Upper lobe of right lung (tissue), 1 donor: ENCODE results near the gene WWOX. TPM values are rescaled to one million over a fixed set of nuclear protein-coding genes. Genes with fewer than 3 reads are reported as not detected.

Experiments used
- ATAC-seq: fragments of 200-7000 bp; cut with Tn5 transposase; one replicate; pipeline ENCODE4 v1.9.1; 2020; ENCODE audit warnings: mild to moderate bottlenecking, moderate library complexity
- DNase-seq: peaks from one replicate; pipeline ENCODE4 v3.0.0-alpha.2; 2020
- H3K27ac ChIP-seq: fragments of 200-600 bp; one replicate; pipeline ENCODE4 v1.8.0; 2022
- H3K27me3 ChIP-seq: fragments of 200-600 bp; one replicate; pipeline ENCODE4 v1.8.0; 2022; ENCODE audit warnings: mild to moderate bottlenecking
- H3K36me3 ChIP-seq: fragments of 200-600 bp; one replicate; pipeline ENCODE4 v1.8.0; 2022
- H3K4me1 ChIP-seq: fragments of 200-600 bp; one replicate; pipeline ENCODE4 v1.8.0; 2022
- H3K4me3 ChIP-seq: fragments of 200-600 bp; one replicate; pipeline ENCODE4 v1.8.0; 2022; ENCODE audit warnings: mild to moderate bottlenecking
- H3K9me3 ChIP-seq: fragments of 200-600 bp; one replicate; pipeline ENCODE4 v1.8.0; 2022
- intact Hi-C: fragments of 100-400 bp; cut with DNase I; formaldehyde crosslinking; loops from one replicate; pipeline ENCODE4 v1.11.0; 2022
- total RNA-seq: library from RNA; stranded (reverse); fragmentation: NEBNext Ultra II Directional; extraction: Animal tissue kit (Norgen Biotek cat#: 25700); gene quantifications from one replicate; pipeline ENCODE4 v1.2.1, GENCODE V29; 2021
- TF ChIP-seq, protein P1 (sequence below): fragments of 200-600 bp; IDR thresholded peaks from one replicate; pipeline ENCODE4 v1.8.0; 2022; ENCODE audit warnings: antibody characterized with exemption
- donor health status: DM: no; HTN: yes; CAD: no; lungs with severe emphysema.

The WWOX gene
- total RNA-seq, 1 donor from 2014 or later: 17.0 TPM

DNA sequence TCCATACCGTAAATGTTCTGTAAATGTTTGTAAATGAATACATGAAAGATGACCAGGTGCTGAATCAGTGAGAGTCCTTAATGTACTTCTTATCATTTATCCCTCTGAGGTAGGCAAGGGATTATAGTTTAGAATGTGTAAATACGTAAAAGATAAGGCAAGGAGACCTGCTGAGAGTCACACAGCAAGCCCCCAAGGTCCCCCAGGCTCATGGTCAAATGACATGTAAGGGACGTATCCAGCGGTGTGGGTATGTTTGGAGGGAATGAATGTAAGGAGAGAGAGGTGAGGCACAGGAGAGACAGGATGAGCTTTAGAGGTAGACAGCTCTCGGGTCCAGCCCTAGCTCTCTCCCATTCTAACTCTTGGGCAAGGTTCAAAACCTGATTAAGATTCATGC lies 341.8 kb downstream of the WWOX start:
- no peaks in the 10 kb centered on the region for H3K27me3 ChIP-seq
- ATAC-seq (no peak), DNase-seq (no peak)
- no peaks in the 10 kb centered on the region for H3K36me3 ChIP-seq
- no peaks in the 10 kb centered on the region for H3K9me3 ChIP-seq
- TF ChIP-seq, protein P1, sequence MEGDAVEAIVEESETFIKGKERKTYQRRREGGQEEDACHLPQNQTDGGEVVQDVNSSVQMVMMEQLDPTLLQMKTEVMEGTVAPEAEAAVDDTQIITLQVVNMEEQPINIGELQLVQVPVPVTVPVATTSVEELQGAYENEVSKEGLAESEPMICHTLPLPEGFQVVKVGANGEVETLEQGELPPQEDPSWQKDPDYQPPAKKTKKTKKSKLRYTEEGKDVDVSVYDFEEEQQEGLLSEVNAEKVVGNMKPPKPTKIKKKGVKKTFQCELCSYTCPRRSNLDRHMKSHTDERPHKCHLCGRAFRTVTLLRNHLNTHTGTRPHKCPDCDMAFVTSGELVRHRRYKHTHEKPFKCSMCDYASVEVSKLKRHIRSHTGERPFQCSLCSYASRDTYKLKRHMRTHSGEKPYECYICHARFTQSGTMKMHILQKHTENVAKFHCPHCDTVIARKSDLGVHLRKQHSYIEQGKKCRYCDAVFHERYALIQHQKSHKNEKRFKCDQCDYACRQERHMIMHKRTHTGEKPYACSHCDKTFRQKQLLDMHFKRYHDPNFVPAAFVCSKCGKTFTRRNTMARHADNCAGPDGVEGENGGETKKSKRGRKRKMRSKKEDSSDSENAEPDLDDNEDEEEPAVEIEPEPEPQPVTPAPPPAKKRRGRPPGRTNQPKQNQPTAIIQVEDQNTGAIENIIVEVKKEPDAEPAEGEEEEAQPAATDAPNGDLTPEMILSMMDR: no peak
- no peaks in the 10 kb centered on the region for H3K4me1 ChIP-seq
- intact Hi-C loops: no loop called here
- no peak overlapping the region for H3K4me3 ChIP-seq
- H3K27ac ChIP-seq: no peak overlapping the region

DNA sequence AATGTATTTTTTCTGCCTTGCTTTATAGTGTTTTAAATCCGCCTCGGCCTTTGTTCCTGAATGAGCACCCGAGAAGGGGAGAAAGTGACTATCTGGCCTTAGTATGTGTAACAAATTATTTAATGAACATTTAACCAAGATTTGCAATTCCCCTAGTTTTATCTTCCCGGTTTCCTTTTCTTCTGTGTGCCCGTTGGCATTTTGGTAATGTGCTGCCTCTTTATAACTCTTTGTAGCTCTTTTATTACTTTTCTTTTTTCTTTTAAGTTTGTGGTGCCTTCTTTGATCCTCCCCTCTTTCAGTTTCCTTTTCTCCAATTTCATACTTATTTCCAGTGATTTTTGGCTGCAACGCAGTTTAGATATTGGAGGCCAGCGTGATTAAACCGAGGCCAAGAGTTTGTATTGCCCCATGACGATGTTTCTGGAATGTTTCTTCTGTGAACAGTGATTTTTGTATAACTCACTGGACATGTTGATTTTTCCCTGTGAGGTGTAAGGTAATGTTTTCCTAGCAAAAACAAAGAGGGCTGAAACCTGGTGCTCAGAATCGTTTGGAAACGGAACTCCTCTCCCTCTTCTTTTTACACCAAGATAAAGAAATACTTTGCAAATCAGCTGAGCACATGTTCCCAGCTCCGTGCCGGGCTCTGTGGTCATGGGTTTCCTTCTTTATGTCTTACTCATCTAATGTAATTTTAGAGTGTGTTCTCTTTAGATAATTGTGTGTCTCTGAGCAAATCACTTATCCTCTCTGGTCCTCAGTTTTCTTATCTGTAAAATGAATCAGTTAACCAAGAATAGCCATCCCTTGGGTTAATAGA lies 344.3 kb downstream of the WWOX start:
- TF ChIP-seq, protein P1: no peak
- DNase-seq (no peak), ATAC-seq (no peak)
- intact Hi-C loops: no loop called here
- no peak overlapping the region for H3K4me3 ChIP-seq
- H3K4me1 ChIP-seq: no peaks in the 10 kb centered on the region
- no peaks in the 10 kb centered on the region for H3K36me3 ChIP-seq
- no peaks in the 10 kb centered on the region for H3K27me3 ChIP-seq
- H3K9me3 ChIP-seq: no peaks in the 10 kb centered on the region
- peak overlapping the region; percentile 2 for H3K27ac ChIP-seq

DNA sequence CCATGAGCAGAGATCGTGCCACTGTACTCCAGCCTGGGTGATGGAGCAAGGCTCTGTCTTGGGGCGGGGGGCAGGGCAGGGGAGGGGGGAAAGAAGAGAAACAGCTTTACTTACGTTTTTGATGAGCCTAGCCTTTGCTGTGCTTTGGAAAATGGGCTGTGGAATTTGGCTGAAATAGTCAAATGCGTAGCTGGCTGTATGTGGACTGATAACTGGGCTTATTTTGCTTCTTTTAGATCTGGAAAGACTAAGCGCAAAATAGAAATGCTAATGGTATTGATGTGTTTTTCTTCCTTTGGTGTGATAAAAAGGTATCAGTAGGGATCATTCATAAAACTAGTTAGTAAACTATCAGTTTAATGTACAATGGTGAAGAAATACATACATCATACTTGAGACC lies 346.4 kb downstream of the WWOX start:
- Histone ChIP-seq H3K9me3 (no peaks in the 10 kb centered on the region), H3K4me3 (no peak overlapping the region), H3K36me3 (no peaks in the 10 kb centered on the region), H3K27ac (no peak overlapping the region), H3K4me1 (no peaks in the 10 kb centered on the region), H3K27me3 (no peaks in the 10 kb centered on the region)
- intact Hi-C loops: no loop called here
- ATAC-seq (no peak), DNase-seq (no peak)
- TF ChIP-seq, protein P1: no peak

DNA sequence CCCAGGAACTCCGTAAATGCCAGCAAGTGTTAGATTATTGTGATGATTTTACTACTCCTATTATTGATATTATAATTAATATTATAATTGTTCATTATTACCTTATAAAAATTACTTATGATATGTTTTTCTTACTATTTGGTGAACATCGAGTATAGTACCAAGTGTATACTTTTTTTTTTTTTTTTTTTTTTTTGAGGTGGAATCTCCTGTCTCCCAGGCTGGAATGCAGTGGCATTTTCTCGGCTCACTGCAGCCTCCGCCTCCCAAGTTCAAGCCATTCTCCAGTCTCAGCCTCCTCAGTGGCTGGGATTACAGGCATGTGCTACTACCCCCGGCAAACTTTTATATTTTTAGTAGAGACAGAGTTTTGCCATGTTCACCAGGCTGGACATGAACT lies 347.0 kb downstream of the WWOX start:
- no peak for DNase-seq

DNA sequence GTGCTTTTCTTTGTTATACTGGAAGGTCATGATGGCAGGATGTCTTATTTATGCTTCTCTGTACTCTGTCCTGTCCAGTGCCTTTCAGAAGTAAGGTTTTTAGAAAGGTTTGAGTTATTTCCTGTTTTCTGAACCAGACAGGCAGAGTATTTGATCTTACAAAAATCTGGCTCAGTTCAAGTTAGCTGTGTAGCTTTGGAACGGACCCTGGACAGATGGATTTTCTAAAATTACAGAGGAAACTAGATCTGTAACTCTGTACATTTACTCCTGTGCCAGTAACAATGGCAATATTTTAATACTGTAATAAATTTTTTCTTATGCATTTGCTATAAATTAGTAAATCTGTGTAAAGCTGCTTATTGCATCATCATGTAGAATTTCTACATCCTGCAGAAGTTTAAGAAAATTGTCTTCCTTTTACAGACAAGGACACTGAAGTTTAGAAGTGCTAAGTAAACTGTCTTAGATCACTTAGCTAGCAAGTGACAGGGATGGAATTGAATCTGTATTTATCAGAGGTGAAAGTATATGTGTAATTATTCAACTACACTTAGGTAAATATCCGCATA lies 347.6 kb downstream of the WWOX start:
- H3K27me3 ChIP-seq: no peaks in the 10 kb centered on the region
- H3K9me3 ChIP-seq: no peaks in the 10 kb centered on the region
- intact Hi-C loops: no loop called here
- ATAC-seq (no peak), DNase-seq (no peak)
- H3K4me1 ChIP-seq: no peaks in the 10 kb centered on the region
- H3K27ac ChIP-seq: no peak overlapping the region
- TF ChIP-seq, protein P1: no peak
- no peaks in the 10 kb centered on the region for H3K36me3 ChIP-seq
- no peak overlapping the region for H3K4me3 ChIP-seq

More for the DNA sequence above, 347.0 kb downstream of the WWOX start:
- TF ChIP-seq, protein P1: no peak
- H3K27me3 ChIP-seq: no peaks in the 10 kb centered on the region
- no peak overlapping the region for H3K27ac ChIP-seq
- intact Hi-C loops: no loop called here
- no peaks in the 10 kb centered on the region for H3K4me1 ChIP-seq
- H3K36me3 ChIP-seq: no peaks in the 10 kb centered on the region
- no peaks in the 10 kb centered on the region for H3K9me3 ChIP-seq
- ATAC-seq: no peak
- H3K4me3 ChIP-seq: no peak overlapping the region
